Measurements from ENCODE around the gene MYO3B. TPM values are rescaled to one million over a fixed set of nuclear protein-coding genes. Genes with fewer than 3 reads are reported as not detected.

Gene MYO3B
- polyA plus RNA-seq (ENCODE audit: insufficient read depth in 1 of 5, insufficient read length in 5 of 5, low replicate concordance in 1 of 5): 1 to 10 TPM; 2.3 to 3.8 (median 3.1) TPM
- long read RNA-seq, donor 1: 0 reads
- long read RNA-seq, donor 2: 0 reads
- long read RNA-seq, donor 3: 0 reads
- long read RNA-seq, donor 4: 0 reads
- long read RNA-seq, donor 5: 0 reads
- long read RNA-seq, donor 6: 0 reads
- long read RNA-seq, donor 7: 0 reads
- long read RNA-seq, donor 8: 0 reads

DNA sequence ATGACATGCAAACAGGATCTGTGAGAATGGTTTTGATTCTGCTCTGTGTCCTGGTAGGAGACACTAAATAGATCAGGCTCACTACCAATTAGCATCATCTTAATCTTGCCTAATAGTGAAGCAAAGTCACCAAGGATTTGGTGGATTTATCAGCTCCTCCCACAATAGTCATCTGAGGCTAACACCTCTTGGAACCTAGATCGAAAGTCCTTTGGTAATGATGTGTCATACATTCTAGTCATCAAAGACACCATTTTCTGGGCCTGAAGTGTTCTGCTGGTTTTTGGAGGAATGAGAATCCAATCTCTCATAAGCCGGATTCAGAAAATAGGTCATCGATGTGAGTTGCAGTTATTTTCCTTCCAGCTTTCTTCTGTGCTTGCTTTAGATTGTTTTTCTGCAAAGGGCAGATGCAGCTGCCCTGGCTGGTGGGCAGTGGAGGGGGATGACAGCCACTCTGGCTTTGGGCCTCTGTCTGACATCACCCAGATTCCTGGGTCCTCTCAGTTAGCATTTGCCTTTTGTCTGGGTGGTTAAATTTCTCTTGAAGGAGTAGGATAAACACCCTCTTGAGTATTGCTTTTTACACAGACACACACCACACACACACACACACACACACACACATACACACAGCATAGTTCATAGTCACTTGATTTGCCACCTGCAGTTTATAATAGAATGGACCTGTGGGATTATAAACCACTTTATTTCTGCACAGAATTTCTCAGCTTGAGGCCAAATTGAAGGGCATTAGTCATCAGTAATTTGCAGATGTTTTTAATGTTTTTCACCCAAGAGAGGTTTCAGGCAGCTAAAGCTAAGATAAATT is at the start of gene MYO3B:
TSS of gene MYO3B (plus strand) at position 198 of the 832 bp plus-strand sequence. CDS start at position 339, 141 bp downstream.
- no peak for DNase-seq

DNA sequence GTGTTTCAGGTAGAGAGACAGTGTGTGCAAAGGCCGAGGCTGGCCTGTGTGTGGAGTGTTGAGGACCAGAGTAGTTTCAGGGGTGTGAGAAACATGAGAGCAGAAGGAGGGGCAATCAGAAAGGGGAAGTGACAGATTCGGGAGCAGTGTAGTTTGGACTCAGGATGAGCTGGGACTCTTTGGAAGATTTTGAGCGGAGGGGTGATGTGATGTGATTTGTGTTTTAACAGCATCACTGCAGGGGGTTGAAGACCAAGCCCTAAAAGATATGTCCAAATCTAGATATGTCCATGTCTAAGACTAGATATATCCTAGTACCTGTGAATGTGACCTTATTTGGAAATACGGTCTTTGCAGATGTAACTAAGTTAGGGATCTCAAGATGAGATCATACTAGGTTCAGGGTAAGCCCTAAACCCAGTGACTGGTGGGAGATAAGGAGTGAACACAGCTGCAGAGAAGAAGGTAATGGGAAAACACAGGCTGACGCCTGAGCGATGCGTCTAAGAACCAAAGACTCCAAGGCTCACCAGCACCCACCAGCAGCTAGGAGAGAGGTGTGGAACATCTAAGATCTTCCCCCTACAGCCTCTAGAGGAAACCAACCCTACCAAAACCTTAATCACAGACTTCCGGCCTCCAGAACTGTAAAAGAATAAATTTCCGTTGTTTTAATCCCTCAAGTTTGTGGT is 38.5 kb upstream of the MYO3B start:
- DNase-seq: no peak

DNA sequence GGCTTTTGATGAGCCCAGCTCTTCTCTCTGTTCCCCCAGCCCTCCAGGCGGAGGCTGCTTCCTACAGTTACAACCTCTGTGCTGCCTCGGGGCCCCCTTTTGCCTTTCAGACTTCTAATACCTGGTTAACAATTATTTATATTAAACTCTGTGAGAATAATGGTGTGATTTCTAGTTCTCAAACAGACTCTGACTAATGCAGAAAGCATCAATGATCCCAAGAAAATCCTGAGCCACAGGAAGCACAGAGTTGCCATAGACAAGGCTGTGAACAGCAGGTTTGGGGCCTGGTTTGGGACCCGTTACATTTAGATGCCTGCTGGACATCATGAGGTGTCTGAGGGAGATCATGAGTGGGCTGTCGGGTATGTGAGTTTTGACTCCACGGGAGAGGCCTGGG is 37.4 kb upstream of the MYO3B start:
- DNase-seq: no peak

DNA sequence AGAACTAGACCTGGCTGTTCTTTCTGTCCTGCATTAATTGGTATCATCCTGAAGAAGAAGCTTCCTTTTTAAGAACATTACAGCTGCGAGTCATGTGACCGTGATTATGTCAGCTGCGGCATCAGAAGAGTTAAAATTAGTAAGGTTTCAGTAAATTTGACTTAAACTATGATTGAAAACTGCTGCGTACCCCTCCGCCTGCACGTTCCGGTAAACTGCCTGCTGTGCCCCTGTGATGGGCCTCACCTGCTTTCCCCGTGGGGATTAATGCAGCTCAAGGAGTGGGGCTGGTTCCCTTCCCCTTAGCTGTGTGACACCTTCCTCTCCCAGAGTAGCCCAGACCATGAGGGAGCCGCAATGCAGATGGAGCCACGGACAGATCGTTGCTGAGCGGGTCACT is 36.1 kb upstream of the MYO3B start:
- no peak for DNase-seq

GRCh38 chr2:170142502-170142901 is 35.4 kb upstream of the MYO3B start:
- DNase-seq: no peak

GRCh38 chr2:170143045-170143717 is 34.8 kb upstream of the MYO3B start:
- no peak for DNase-seq

DNA sequence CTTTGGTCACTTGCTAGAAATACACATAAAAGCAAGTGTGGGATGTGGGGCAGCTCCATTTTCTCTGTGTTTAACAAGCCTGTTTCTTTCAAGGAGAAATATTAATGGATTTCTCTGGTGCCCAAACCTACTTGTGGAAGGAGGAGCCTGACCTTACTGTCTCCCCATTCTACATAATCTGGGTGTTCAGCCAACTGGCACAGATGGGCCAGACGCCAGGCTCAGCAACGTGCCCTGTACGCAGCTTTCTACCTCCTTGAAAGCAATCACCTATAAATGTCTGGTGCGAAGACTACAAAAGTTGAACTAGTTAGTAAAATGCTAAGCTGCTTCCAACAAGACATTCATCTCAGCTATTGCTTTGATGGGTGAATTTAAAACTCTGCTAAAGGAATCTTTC is 33.2 kb upstream of the MYO3B start:
- no peak for DNase-seq

- DNase-seq: no peak
Observed at GRCh38 chr2:170145191-170145590, 32.8 kb upstream of the MYO3B start.

- DNase-seq: no peak
Observed at GRCh38 chr2:170145675-170146432, 32.1 kb upstream of the MYO3B start.

- DNase-seq: no peak
Observed at GRCh38 chr2:170146784-170147183, 31.2 kb upstream of the MYO3B start.

DNA sequence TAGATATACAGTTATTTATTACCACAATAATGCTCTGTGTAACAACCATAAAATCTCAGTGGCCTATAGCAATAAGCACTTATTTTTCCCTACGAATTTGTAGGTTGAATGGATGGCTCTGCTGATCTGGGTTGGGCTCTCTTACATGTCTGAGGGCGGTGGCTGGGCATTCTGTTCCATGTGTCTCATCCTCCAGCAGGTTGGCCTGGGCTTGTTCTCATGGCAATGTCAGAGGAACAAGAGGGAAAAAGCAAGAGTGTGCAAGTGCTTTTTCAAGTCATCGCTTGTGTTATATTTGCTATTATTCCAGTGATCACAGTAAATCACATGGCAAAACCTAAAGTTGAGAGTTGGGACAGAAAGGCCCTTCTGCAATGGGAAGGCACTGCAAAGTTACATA is 30.4 kb upstream of the MYO3B start:
- DNase-seq: no peak

- no peak for DNase-seq
Observed at GRCh38 chr2:170148161-170148560, 29.8 kb upstream of the MYO3B start.

DNA sequence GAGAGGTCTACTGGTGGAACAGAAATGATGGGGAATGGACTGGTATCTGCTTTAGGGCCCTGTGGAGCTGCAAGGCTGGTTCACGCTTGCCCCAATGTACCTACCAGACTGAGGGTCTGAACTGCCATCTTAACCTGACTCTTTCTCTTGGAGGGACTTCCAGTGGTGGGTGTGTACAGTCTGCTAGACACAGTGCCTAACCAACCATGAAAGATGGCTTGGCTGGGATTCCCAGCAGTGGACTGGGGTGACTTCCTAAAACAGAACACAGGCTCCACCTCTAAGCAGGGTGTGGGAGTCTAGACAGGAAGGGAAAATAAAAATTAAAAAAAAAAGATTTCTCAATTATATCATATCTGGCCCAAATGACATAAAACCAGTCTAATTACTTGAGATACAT is 25.5 kb upstream of the MYO3B start:
- no peak for DNase-seq

GRCh38 chr2:170155022-170155722 is 22.8 kb upstream of the MYO3B start:
- no peak for DNase-seq

- DNase-seq: no peak
Observed at GRCh38 chr2:170155723-170156253, 22.2 kb upstream of the MYO3B start.

GRCh38 chr2:170156592-170156991 is 21.4 kb upstream of the MYO3B start:
- no peak for DNase-seq

DNA sequence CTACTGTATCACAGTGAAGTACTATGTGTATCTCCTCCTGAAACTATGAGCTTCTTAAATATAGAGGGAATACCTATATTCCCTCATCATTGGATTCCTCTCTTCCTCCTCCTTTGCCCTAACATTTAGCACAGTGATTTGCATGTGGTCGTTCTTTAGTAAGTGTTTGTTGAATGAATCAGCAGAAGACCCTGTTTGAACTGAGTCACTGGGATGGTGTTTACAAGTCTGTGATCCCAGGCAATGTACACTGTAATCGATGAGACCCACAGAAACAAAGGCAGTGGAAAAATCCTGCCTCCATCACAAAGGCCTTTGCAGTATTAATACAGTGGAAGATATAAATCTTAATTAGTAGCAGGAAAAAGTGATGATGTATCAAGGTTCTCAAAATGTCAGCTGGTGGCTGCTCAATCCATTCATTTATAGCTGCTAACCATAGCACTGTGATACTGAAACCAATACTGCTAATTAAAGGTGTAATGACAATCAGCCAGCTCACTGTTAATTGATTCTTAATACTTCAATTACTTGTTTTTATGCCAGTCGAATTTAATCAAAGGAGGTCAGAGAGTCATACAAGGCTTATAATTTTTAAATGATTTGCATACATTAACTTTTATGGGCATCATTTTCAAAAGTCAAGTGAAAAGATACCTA is 20.8 kb upstream of the MYO3B start:
- DNase-seq: no peak

GRCh38 chr2:170159060-170159459 is 18.9 kb upstream of the MYO3B start:
- no peak for DNase-seq

DNA sequence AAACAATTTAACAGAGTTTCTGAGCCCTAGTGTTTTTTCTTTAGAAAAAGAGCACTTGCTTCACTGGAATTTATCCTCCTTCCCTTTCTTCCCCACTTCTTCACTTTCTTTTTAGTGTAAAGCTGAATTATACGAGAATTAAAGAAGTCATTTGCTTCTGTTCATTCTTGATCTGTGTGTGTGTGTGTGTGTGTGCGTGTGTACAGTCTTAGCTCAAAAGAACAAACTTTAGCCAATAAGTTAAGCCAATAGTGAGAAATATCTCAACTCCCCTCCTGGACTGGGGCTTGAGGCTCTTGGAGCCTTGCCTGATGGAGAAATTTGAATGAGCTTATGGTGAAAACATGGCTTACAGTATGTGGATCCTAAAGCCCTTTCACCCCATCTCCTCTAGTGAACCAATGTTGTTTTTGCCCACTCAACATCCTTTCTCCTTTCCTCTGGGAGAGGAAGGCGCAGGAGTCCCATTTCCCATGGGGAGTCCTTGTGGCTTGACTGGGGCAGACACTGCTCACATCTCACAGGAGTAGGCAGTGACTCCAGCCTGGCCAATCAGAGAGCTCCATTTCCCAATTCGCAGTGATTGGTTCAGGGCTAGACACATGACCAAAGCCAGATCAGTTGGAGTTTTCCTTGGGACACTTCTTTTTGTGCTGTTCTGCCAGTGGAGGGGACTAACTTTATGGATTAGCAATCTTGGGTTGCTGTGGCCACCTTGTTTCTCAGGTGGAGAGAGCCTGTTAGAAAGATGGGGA is 16.3 kb upstream of the MYO3B start:
- no peak for DNase-seq
